Measurements from ENCODE around the gene FAM131C. TPM values are rescaled to one million over a fixed set of nuclear protein-coding genes. Genes with fewer than 3 reads are reported as not detected.
A peak's percentile ranks its signal among the peaks of the same experiment; 100 is the strongest.

Gene FAM131C
- total RNA-seq, 6 donors from 2014 or later, result 0.13 TPM; not detected in 5

- no peak for ATAC-seq (ENCODE audit: low FRiP score in 2 of 2)
- no peak for TF ChIP-seq POLR2AphosphoS5 (IDR thresholded peaks at IDR 0.05)
- TF ChIP-seq CTCF (IDR thresholded peaks at IDR 0.05), result no peak
- no peak for TF ChIP-seq POLR2A (IDR thresholded peaks at IDR 0.05)
- no peak for TF ChIP-seq EP300 (IDR thresholded peaks at IDR 0.05)
- Histone ChIP-seq H3K4me3 (no peak overlapping the region), H3K36me3 (no peaks in the 10 kb centered on the region), H3K27me3 (peaks cover 0 to 4% (median 0%) of the 10 kb centered on the region in 4 donors), H3K4me1 (peaks cover 7 to 15% (median 8%) of the 10 kb centered on the region in 4 donors), H3K9me3 (no peaks in the 10 kb centered on the region), H3K27ac (no peak overlapping the region)
- WGBS, 2 donors, result 90 to 91% methylated on average over 3 of the region's 3 CpGs
- no peak for DNase-seq
Measured at GRCh38 chr1:16051039-16051438, 22.4 kb downstream of the FAM131C start.

- Histone ChIP-seq H3K4me1 (peaks cover 5 to 10% (median 7%) of the 10 kb centered on the region in 4 donors), H3K9me3 (no peaks in the 10 kb centered on the region), H3K36me3 (no peaks in the 10 kb centered on the region), H3K27ac (no peak overlapping the region), H3K27me3 (peaks cover 0 to 4% (median 0%) of the 10 kb centered on the region in 4 donors), H3K4me3 (no peak overlapping the region)
- TF ChIP-seq POLR2AphosphoS5 (IDR thresholded peaks at IDR 0.05) (no peak), POLR2A (IDR thresholded peaks at IDR 0.05) (no peak), EP300 (IDR thresholded peaks at IDR 0.05) (no peak), CTCF (IDR thresholded peaks at IDR 0.05) (no peak)
- ATAC-seq (ENCODE audit: low FRiP score in 2 of 2), result no peak
- 85 to 92% methylated on average over 6 to 7 of the region's 7 CpGs for WGBS, 2 donors
- no peak for DNase-seq
Measured at GRCh38 chr1:16050328-16050727, 23.1 kb downstream of the FAM131C start.

DNA sequence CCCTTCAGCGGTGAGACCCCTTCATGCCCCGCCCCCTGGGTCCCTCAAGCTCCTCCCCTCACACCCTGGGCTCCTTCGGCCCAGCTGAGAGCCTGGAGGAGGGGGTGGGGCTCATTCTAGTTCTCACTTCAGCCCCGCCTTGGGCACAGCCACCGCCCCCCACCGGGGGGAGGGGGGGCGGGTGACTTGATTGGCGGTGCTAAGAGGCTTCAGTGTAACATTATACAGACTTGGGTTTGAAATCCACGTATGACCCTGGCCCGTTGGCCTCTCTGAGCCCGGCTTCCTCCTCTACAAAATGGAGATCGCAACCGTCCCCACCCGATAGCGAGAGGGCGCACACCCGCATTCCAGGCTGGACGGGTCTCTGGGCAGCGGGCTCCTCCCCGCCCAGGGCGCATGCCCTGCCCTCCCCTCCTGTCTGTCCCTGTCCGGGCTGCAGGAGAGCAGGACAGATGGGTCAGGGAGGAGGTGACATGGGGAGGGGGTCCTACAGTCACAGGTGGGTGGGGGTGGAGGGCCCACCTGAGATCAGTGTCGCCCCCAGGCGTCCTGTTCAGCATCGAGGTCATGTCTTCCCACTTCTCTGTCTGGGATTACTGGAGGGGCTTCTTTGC, 24.8 kb downstream of the FAM131C start:
- Histone ChIP-seq H3K27ac (peak overlapping the region in 1 of 4 donors; percentile 52), H3K36me3 (no peaks in the 10 kb centered on the region), H3K27me3 (peaks cover 0 to 4% (median 0%) of the 10 kb centered on the region in 4 donors), H3K9me3 (no peaks in the 10 kb centered on the region), H3K4me1 (peaks cover 5 to 10% (median 7%) of the 10 kb centered on the region in 4 donors), H3K4me3 (peak overlapping the region in 3 of 4 donors; percentile 37 to 49 (median 45))
- DNase-seq, result peak in 1 of 2 donors; percentile 73
- TF ChIP-seq CTCF (IDR thresholded peaks at IDR 0.05) (no peak), POLR2A (IDR thresholded peaks at IDR 0.05) (no peak)
- 4 to 10% methylated on average over 2 to 18 of the region's 25 CpGs for WGBS, 2 donors
- ATAC-seq (ENCODE audit: low FRiP score in 2 of 2), result peak; percentile 41 to 49

- peaks cover 0 to 4% (median 0%) of the 10 kb centered on the region in 4 donors for H3K27me3 ChIP-seq
- DNase-seq (no peak), ATAC-seq (ENCODE audit: low FRiP score in 2 of 2) (no peak)
- H3K9me3 ChIP-seq, result no peaks in the 10 kb centered on the region
- no peak overlapping the region for H3K27ac ChIP-seq
- H3K36me3 ChIP-seq, result no peaks in the 10 kb centered on the region
- peak overlapping the region in 1 of 4 donors; percentile 37 for H3K4me3 ChIP-seq
- 74 to 100% methylated on average over 6 to 13 of the region's 19 CpGs for WGBS, 2 donors
- TF ChIP-seq CTCF (IDR thresholded peaks at IDR 0.05) (no peak), EP300 (IDR thresholded peaks at IDR 0.05) (no peak), POLR2AphosphoS5 (IDR thresholded peaks at IDR 0.05) (no peak), POLR2A (IDR thresholded peaks at IDR 0.05) (no peak)
- H3K4me1 ChIP-seq, result peaks cover 5 to 10% (median 7%) of the 10 kb centered on the region in 4 donors
Measured at GRCh38 chr1:16047791-16048475, 25.5 kb downstream of the FAM131C start.

Data from upper lobe of left lung (tissue), 6 donors.